Transverse colon (tissue), 3 donors: ENCODE measurements around the gene SUSD3.

Source experiments
- CTCF ChIP-seq, 5 experiments: fragments of 200-600 bp in 3 of 5; fragments of 450-650 bp in 2 of 5; sonication (generic) in 3 of 5; IDR thresholded peaks; 1 replicate in 2 of 5; 2 replicates in 3 of 5; pipeline ENCODE4 v1.5.1; 2016 to 2017; ENCODE audit warnings: antibody characterized with exemption in 5 of 5, inconsistent platforms in 3 of 5, mild to moderate bottlenecking in 2 of 5, moderate library complexity in 1 of 5
- EP300 ChIP-seq: sonication (generic); formaldehyde crosslinking; IDR thresholded peaks from one replicate; pipeline ENCODE4 v1.6.1; 2017; ENCODE audit warnings: antibody characterized with exemption, low read depth

- TF ChIP-seq EP300 = no peak
- no peak for TF ChIP-seq CTCF (IDR thresholded peaks at IDR 0.05)
Measured at GRCh38 chr9:93037476-93037971, 21.0 kb upstream of the SUSD3 start.
